HFF-Myc (cell line): ENCODE measurements around the gene OR9A4.

Source experiments
- DNase-seq: peaks from one replicate; pipeline ENCODE4 v3.0.0-alpha.2; 2011; ENCODE audit warnings: low read depth; ENCODE audit errors: extremely low read depth
- H3K4me3 ChIP-seq: replicated peaks from 2 replicates; pipeline ENCODE4 v1.5.1; 2011; ENCODE audit warnings: low read depth, mild to moderate bottlenecking, control low read depth, low read length
- TF ChIP-seq, protein P1 (sequence below): IDR thresholded peaks from 2 replicates; pipeline ENCODE4 v1.5.1; 2012; ENCODE audit warnings: mild to moderate bottlenecking, low read depth, low read length, control low read depth; ENCODE audit errors: missing control alignments

Gene OR9A4

DNA sequence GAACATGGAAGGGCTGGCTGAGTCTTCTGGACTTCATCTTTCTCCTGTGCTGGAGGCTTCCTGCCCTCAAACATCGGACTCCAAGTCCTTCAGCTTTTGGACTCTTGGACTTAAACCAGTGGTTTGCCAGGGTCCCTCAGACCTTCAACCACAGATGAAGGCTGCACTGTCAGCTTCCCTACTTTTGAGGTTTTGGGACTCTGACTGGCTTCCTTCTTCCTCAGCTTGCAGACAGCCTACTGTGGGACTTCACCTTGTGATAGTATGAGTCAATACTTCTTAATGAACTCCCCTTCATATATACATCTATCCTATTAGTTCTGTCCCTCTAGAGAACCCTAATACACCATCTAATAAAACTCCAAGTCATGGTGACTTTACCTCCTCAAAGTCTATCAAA lies 34.6 kb downstream of the OR9A4 start:
- H3K4me3 ChIP-seq, result no peak overlapping the region
- DNase-seq, result no peak
- TF ChIP-seq, protein P1, sequence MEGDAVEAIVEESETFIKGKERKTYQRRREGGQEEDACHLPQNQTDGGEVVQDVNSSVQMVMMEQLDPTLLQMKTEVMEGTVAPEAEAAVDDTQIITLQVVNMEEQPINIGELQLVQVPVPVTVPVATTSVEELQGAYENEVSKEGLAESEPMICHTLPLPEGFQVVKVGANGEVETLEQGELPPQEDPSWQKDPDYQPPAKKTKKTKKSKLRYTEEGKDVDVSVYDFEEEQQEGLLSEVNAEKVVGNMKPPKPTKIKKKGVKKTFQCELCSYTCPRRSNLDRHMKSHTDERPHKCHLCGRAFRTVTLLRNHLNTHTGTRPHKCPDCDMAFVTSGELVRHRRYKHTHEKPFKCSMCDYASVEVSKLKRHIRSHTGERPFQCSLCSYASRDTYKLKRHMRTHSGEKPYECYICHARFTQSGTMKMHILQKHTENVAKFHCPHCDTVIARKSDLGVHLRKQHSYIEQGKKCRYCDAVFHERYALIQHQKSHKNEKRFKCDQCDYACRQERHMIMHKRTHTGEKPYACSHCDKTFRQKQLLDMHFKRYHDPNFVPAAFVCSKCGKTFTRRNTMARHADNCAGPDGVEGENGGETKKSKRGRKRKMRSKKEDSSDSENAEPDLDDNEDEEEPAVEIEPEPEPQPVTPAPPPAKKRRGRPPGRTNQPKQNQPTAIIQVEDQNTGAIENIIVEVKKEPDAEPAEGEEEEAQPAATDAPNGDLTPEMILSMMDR, result no peak

DNA sequence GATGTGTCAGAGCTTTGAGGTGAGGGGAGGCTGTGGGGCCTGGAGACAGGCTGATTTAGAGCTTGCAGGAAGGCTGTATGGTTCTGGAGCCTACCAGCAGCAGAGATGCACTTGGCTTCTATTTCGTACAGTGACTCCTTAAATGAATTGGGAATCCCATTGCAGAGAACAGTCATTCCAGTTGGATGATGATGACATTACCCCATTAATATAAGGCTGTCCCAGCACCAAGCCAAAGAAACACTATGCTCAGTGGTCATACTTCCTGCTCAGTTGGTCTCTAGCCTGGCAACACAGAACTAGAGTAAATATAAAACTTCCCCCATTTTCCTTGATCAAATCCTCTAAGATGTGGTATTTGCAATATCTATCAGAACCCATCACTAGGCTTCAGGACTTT lies 36.3 kb downstream of the OR9A4 start:
- no peak overlapping the region for H3K4me3 ChIP-seq
- TF ChIP-seq, protein P1, result no peak
- DNase-seq, result no peak

DNA sequence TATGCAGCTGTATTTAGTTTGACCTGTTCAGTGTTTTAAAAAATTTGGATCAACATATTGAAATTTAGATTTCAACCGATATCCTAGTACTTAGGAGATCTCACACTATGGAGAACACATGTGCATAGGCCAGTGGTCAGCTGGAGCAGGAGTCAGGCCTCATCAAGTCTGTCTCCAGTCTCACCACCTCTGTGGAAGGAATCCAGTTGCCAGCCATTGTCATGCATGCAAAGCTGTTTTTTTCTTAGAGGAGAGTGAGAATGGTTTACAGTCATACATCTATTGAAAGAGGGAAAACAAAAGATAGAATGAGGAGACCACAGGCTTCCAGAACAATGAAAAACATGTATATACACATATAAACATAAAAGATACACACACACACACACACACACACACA lies 38.1 kb downstream of the OR9A4 start:
- TF ChIP-seq, protein P1, result no peak
- no peak overlapping the region for H3K4me3 ChIP-seq
- DNase-seq, result no peak

DNA sequence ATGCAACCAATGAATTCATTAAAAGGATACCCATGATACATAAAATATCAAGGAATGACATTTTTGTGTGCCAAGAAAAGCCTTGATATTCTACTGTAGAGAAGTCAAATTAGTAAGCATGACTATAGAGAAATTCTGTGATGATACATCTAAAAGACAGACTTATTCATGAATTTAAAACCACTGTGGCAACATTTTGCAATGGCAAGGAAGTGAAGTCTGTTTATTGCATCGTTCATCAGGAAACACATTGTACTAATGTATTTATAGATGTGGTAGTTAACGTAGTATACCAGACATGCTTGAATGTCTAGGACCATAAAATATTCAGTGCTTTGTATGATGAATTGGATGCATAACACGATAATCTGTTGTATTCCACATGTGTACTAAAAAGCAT lies 39.9 kb downstream of the OR9A4 start:
- no peak for DNase-seq
- H3K4me3 ChIP-seq, result no peak overlapping the region
- TF ChIP-seq, protein P1, result no peak

DNA sequence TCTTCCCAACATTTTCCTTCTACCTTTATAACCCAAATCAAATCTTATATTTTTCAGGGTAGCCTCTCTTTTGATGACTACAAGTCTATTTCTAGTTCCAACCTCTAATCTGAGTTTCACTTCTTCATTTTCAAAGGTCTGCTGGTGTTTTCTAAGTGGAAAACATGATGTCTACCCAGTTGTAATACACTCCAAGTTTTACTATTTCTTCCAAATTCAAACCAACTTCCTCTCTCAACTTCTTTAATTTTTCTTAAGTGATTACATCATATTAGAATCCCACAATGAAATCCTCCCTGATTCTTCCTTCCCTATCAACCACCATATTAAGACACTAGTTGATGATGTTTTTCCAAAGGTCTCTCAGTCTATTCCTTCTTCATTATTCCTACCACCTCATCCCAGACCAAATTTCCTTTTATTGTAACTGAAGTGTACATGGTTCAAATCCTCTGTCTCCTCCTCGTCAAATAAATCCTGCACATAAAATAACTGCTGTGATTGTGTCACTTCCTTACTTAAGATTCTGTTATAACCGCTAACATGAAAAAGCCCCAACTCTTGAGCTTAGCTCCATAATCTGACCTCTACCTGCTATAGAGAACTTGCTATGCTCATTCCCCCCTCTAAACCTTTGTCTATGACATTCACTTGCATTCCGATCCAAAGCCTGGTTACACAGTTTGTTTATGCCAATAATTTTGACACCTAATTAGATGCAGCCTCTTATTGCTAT lies 44.7 kb downstream of the OR9A4 start:
- TF ChIP-seq, protein P1, result no peak
- no peak for DNase-seq
- no peak overlapping the region for H3K4me3 ChIP-seq
